Pancreas (tissue), 10 donors: ENCODE results near the gene PPP6R3. TPM values are rescaled to one million over a fixed set of nuclear protein-coding genes. Genes with fewer than 3 reads are reported as not detected.

Source experiments
- ATAC-seq, 4 donors: fragments of 200-7000 bp; cut with Tn5 transposase; one replicate each; pipeline versions ENCODE4 v1.8.0 to v1.9.1; 2020; ENCODE audit warnings: mild to moderate bottlenecking in 4 of 4, moderate library complexity in 4 of 4
- DNase-seq, 6 donors: peaks; one replicate each; pipeline ENCODE4 v3.0.0-alpha.2; 2020
- FAIRE-seq: peaks from 2 replicates; lab custom pipeline; 2012; peaks lifted over from hg19 to GRCh38; lab: Jason Lieb, UNC
- H3K27ac ChIP-seq, 4 donors: fragments of 200-600 bp; sonication (generic); 1 replicate in 3 of 4; 2 replicates in 1 of 4; pipeline versions ENCODE4 v1.5.0 to v1.8.0; 2020
- H3K27me3 ChIP-seq, 4 donors: fragments of 200-600 bp; one replicate each; pipeline ENCODE4 v1.8.0; 2021
- H3K36me3 ChIP-seq, 3 donors: fragments of 200-600 bp; sonication (generic) in 1 of 3; one replicate each; pipeline versions ENCODE4 v1.5.0 to v1.8.0; 2020 to 2021
- H3K4me1 ChIP-seq, 3 donors: fragments of 200-600 bp; one replicate each; pipeline ENCODE4 v1.8.0; 2021
- H3K4me3 ChIP-seq, 4 donors: fragments of 200-600 bp; sonication (generic) in 2 of 4; one replicate each; pipeline versions ENCODE4 v1.5.0 to v1.8.0; 2020 to 2021
- H3K9me3 ChIP-seq, 4 donors: fragments of 200-600 bp; one replicate each; pipeline ENCODE4 v1.8.0; 2021
- WGBS, 2 donors: extraction: QIAGEN DNeasy Blood & Tissue Kit; methylation state at CpG; one replicate each; pipeline ENCODE4 v1.1.7; 2013; 5-methylcytosine and 5-hydroxymethylcytosine counted together
- intact Hi-C, 3 donors: fragments of 100-400 bp; cut with DNase I; formaldehyde crosslinking; loops; one replicate each; pipeline versions ENCODE4 v1.11.1 to v1.14.2; 2022
- polyA plus RNA-seq, 2 donors: library from polyadenylated mRNA; stranded (reverse); fragments of 200-250 nt; gene quantifications; one replicate each; pipeline ENCODE4 v1.2.3, GENCODE V29; 2013
- total RNA-seq, 6 donors: library from RNA; stranded (reverse); fragmentation: NEBNext Ultra II Directional in 4 of 6; extraction: Animal tissue kit (Norgen Biotek cat#: 25700) in 4 of 6; gene quantifications; one replicate each; pipeline versions ENCODE4 v1.2.1 to v1.2.4, GENCODE V29; 2021 to 2023
- TF ChIP-seq, protein P1 (sequence below), 4 donors: fragments of 200-600 bp; sonication (generic) in 3 of 4; IDR thresholded peaks; one replicate each; pipeline versions ENCODE4 v1.5.0 to v1.8.0; 2021; ENCODE audit warnings: antibody characterized with exemption in 4 of 4
- donor health status: healthy with polysubstance abuse.
- donor health status: DM: no; HTN: no; CAD: no; lungs with moderate emphysema.
- donor health status: DM: no; HTN: no; CAD: no.
- donor health status: control.
- donor health status: control.
- donor health status: Bipolar disorder and iron deficiency.
- donor health status: DM: yes; HTN: yes; CAD: no.
- donor health status: DM: no; HTN: no; CAD: no.
- donor health status: DM: no; HTN: no; CAD: no.
- donor health status: DM: yes; HTN: yes; CAD: no.

PPP6R3 gene
- total and polyA plus RNA-seq, 8 donors: 19.5 to 56.0 (median 33.5) TPM

GRCh38 chr11:68532727-68533369 lies 72.3 kb downstream of the PPP6R3 start:
- intact Hi-C loops: no loop called here
- H3K4me3 ChIP-seq: no peak overlapping the region
- TF ChIP-seq, protein P1, sequence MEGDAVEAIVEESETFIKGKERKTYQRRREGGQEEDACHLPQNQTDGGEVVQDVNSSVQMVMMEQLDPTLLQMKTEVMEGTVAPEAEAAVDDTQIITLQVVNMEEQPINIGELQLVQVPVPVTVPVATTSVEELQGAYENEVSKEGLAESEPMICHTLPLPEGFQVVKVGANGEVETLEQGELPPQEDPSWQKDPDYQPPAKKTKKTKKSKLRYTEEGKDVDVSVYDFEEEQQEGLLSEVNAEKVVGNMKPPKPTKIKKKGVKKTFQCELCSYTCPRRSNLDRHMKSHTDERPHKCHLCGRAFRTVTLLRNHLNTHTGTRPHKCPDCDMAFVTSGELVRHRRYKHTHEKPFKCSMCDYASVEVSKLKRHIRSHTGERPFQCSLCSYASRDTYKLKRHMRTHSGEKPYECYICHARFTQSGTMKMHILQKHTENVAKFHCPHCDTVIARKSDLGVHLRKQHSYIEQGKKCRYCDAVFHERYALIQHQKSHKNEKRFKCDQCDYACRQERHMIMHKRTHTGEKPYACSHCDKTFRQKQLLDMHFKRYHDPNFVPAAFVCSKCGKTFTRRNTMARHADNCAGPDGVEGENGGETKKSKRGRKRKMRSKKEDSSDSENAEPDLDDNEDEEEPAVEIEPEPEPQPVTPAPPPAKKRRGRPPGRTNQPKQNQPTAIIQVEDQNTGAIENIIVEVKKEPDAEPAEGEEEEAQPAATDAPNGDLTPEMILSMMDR (IDR thresholded peaks at IDR 0.05): no peak
- no peaks in the 10 kb centered on the region for H3K9me3 ChIP-seq
- FAIRE-seq: no peak
- ATAC-seq: peak in 3 of 4 donors; percentile 40 to 57 (median 53)
- no peaks in the 10 kb centered on the region for H3K27me3 ChIP-seq
- WGBS, 2 donors: 77 to 82% methylated on average over 5 of the region's 5 CpGs
- no peaks in the 10 kb centered on the region for H3K36me3 ChIP-seq
- peaks cover 0 to 8% (median 6%) of the 10 kb centered on the region in 3 donors for H3K4me1 ChIP-seq
- H3K27ac ChIP-seq: no peak overlapping the region
- DNase-seq: no peak

DNA sequence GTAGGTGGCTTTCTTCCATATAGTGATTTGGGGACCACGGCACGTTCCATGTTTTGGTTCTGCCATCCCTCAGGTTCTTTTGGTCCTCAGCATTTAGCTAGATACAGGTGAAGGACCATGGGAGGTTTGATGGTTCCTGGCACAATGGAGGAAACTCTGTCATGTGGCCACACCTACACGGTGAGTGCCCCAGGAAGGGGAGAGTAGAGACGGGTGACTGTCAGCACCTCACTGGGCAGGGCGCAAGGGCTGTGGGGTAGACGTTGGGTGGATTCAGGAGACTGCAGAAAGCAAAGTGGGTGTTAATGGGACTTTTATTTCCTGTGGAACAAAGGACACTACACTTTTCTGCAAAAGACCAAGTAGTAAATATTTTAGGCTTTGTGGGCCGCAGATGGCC lies 73.4 kb downstream of the PPP6R3 start:
- H3K36me3 ChIP-seq: peaks cover 0 to 6% (median 0%) of the 10 kb centered on the region in 3 donors
- intact Hi-C loops: no loop called here

GRCh38 chr11:68535098-68535497 lies 74.5 kb downstream of the PPP6R3 start:
- no peak for FAIRE-seq
- WGBS, 2 donors: 92 to 93% methylated on average over 8 of the region's 8 CpGs
- no peaks in the 10 kb centered on the region for H3K9me3 ChIP-seq
- DNase-seq: no peak
- intact Hi-C loops: no loop called here
- H3K4me1 ChIP-seq: peaks cover 0 to 8% (median 6%) of the 10 kb centered on the region in 3 donors
- H3K4me3 ChIP-seq: no peak overlapping the region
- H3K36me3 ChIP-seq: peaks cover 0 to 8% (median 0%) of the 10 kb centered on the region in 3 donors
- no peak for ATAC-seq
- no peak overlapping the region for H3K27ac ChIP-seq
- H3K27me3 ChIP-seq: no peaks in the 10 kb centered on the region
- TF ChIP-seq, protein P1 (IDR thresholded peaks at IDR 0.05): no peak

More for the DNA sequence above, 73.4 kb downstream of the PPP6R3 start:
- ATAC-seq (peak in 1 of 4 donors; percentile 6), DNase-seq (no peak), FAIRE-seq (no peak)
- Histone ChIP-seq H3K4me3 (no peak overlapping the region), H3K4me1 (peaks cover 0 to 8% (median 6%) of the 10 kb centered on the region in 3 donors), H3K27ac (no peak overlapping the region), H3K27me3 (no peaks in the 10 kb centered on the region), H3K9me3 (no peaks in the 10 kb centered on the region)
- TF ChIP-seq, protein P1 (IDR thresholded peaks at IDR 0.05): no peak
- WGBS, 2 donors: 87 to 89% methylated on average over 7 of the region's 7 CpGs

DNA sequence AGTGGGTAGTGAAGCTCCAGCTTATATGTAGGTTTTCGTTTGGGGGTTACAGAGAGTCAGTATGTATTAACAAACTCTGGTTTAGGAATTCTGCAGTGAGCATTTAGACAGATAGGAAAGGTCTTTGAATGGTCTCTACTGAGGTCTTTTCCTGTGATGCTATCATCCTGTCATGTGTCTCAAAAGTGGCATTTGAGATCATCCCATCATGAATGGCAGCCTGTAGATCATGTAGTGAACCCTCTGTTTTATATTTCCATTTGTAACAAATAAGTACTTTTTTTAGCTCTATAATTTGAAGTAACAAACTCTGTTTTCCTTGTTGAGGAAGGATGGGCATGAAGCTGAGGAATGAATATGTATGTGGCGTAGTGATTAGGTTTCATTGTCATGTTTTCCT lies 76.2 kb downstream of the PPP6R3 start:
- DNase-seq (no peak), FAIRE-seq (no peak), ATAC-seq (no peak)
- no peaks in the 10 kb centered on the region for H3K9me3 ChIP-seq
- no peak overlapping the region for H3K4me3 ChIP-seq
- intact Hi-C loops: no loop called here
- H3K4me1 ChIP-seq: peaks cover 0 to 8% (median 6%) of the 10 kb centered on the region in 3 donors
- H3K36me3 ChIP-seq: peaks cover 0 to 8% (median 0%) of the 10 kb centered on the region in 3 donors
- TF ChIP-seq, protein P1 (IDR thresholded peaks at IDR 0.05): no peak
- WGBS, 2 donors: 89 to 93% methylated on average over 2 of the region's 2 CpGs
- no peaks in the 10 kb centered on the region for H3K27me3 ChIP-seq
- no peak overlapping the region for H3K27ac ChIP-seq

DNA sequence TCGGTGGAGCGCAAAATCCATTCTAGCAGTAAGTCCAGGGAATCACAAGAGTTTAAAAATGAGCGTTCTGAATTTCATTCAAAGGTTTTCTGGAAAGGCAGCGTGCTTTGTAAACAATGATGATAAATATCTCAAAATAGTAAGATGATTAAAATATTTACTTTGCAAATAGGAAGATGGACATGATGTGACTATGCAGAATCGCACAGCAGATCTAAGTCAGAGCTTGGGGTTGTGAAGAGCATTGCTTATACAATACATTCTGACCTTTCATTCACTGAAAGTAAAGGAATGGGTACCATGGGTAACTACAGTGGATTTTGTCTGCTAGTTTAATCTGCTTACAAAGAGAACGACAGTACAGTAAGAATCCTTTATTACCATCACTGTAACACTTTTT lies 77.5 kb downstream of the PPP6R3 start:
- TF ChIP-seq, protein P1 (IDR thresholded peaks at IDR 0.05): no peak
- WGBS, 2 donors: 64 to 69% methylated on average over 6 of the region's 6 CpGs
- Histone ChIP-seq H3K27me3 (no peaks in the 10 kb centered on the region), H3K9me3 (no peaks in the 10 kb centered on the region), H3K27ac (no peak overlapping the region), H3K4me3 (no peak overlapping the region), H3K4me1 (peaks cover 0 to 6% (median 3%) of the 10 kb centered on the region in 3 donors), H3K36me3 (peaks cover 0 to 8% (median 0%) of the 10 kb centered on the region in 3 donors)
- no peak for DNase-seq
- no peak for ATAC-seq
- FAIRE-seq: no peak
- intact Hi-C loops: no loop called here
